Measurements from ENCODE around the gene CCDC14.

DNA sequence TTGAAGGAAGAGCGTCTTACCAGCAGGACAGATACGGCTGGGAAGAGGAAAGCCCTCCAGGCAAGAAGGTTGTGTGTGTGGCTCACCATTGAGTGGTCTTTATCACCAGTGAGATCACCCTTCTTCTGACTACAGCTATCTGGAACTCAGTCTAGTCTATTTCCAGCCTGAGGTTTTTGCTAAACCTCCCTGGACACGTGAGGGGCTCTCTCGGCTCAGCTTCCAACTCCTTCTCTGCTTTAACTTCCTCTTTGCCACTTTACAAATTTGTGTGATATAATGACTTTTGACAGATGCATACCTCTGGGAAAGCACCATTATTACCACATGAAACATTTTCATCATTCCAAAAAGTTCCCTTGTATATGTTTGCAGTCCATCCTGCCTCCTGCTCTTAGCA is 46.2 kb upstream of the CCDC14 start:
- TF ChIP-seq GABPA (IDR thresholded peaks at IDR 0.05 in 1 of 2, conservative IDR thresholded peaks at IDR 0.05 in 1 of 2) = no peak
- TF ChIP-seq CTCF (IDR thresholded peaks at IDR 0.05; ENCODE audit: low read depth, low read length, missing input control) = no peak
- TF ChIP-seq REST (IDR thresholded peaks at IDR 0.05) = no peak
- TF ChIP-seq HNF4G (IDR thresholded peaks at IDR 0.05) = no peak
- TF ChIP-seq ATF3 (IDR thresholded peaks at IDR 0.05) = no peak
- TF ChIP-seq RAD21 (IDR thresholded peaks at IDR 0.05) = no peak
- no peak for TF ChIP-seq JUND (IDR thresholded peaks at IDR 0.05)
- TF ChIP-seq RXRA (IDR thresholded peaks at IDR 0.05) = no peak
- no peak for TF ChIP-seq NR2F2 (IDR thresholded peaks at IDR 0.05)
